Effector memory CD4-positive, alpha-beta T cell (primary cell): ENCODE results near the gene STK31.
A peak's percentile ranks its signal among the peaks of the same experiment; 100 is the strongest.

ENCODE experiments used
- DNase-seq, 3 donors: peaks; one replicate each; pipeline ENCODE4 v3.0.0-alpha.2; 2020
- H3K27ac ChIP-seq: 2 replicates; pipeline ENCODE4 v1.7.0; 2013; ENCODE audit warnings: mild to moderate bottlenecking, low read length, moderate library complexity; ENCODE audit not compliant: insufficient read depth, poor library complexity, severe bottlenecking
- H3K27me3 ChIP-seq: replicated peaks from 2 replicates; pipeline ENCODE4 v1.7.0; 2013; ENCODE audit warnings: mild to moderate bottlenecking, low read length; ENCODE audit not compliant: insufficient read depth, control insufficient read depth, poor library complexity, severe bottlenecking
- H3K36me3 ChIP-seq: 2 replicates; pipeline ENCODE4 v1.7.0; 2013; ENCODE audit warnings: mild to moderate bottlenecking, low read length, moderate library complexity; ENCODE audit not compliant: control insufficient read depth, insufficient read depth
- H3K4me1 ChIP-seq: 2 replicates; pipeline ENCODE4 v1.7.0; 2013; ENCODE audit warnings: low read length, mild to moderate bottlenecking; ENCODE audit not compliant: control insufficient read depth, insufficient read depth, poor library complexity, severe bottlenecking
- H3K4me3 ChIP-seq: 2 replicates; pipeline ENCODE4 v1.7.0; 2013; ENCODE audit warnings: low read length, low read depth, mild to moderate bottlenecking; ENCODE audit not compliant: insufficient read depth, poor library complexity, severe bottlenecking
- H3K9me3 ChIP-seq: 2 replicates; pipeline ENCODE4 v1.7.0; 2013; ENCODE audit warnings: mild to moderate bottlenecking, low read length, moderate library complexity; ENCODE audit not compliant: control insufficient read depth

STK31 gene

GRCh38 chr7:23685731-23686130, 24.3 kb upstream of the STK31 start:
- no peaks in the 10 kb centered on the region for H3K36me3 ChIP-seq
- H3K4me3 ChIP-seq, result no peak overlapping the region
- DNase-seq, result no peak
- H3K4me1 ChIP-seq, result peaks cover 5% of the 10 kb centered on the region
- H3K27ac ChIP-seq, result no peak overlapping the region
- no peaks in the 10 kb centered on the region for H3K9me3 ChIP-seq
- no peaks in the 10 kb centered on the region for H3K27me3 ChIP-seq

- no peaks in the 10 kb centered on the region for H3K4me1 ChIP-seq
- no peak overlapping the region for H3K4me3 ChIP-seq
- no peak overlapping the region for H3K27ac ChIP-seq
- H3K36me3 ChIP-seq, result no peaks in the 10 kb centered on the region
- no peaks in the 10 kb centered on the region for H3K9me3 ChIP-seq
- no peak for DNase-seq
- H3K27me3 ChIP-seq, result no peaks in the 10 kb centered on the region
Measured at GRCh38 chr7:23687011-23687410, 23.0 kb upstream of the STK31 start.

- no peaks in the 10 kb centered on the region for H3K27me3 ChIP-seq
- no peak for DNase-seq
- no peaks in the 10 kb centered on the region for H3K36me3 ChIP-seq
- H3K4me3 ChIP-seq, result no peak overlapping the region
- H3K27ac ChIP-seq, result no peak overlapping the region
- no peaks in the 10 kb centered on the region for H3K9me3 ChIP-seq
- no peaks in the 10 kb centered on the region for H3K4me1 ChIP-seq
Measured at GRCh38 chr7:23689165-23689564, 20.9 kb upstream of the STK31 start.

GRCh38 chr7:23691320-23691719, 18.7 kb upstream of the STK31 start:
- Histone ChIP-seq H3K9me3 (no peaks in the 10 kb centered on the region), H3K27ac (no peak overlapping the region), H3K4me1 (no peaks in the 10 kb centered on the region), H3K36me3 (no peaks in the 10 kb centered on the region), H3K27me3 (no peaks in the 10 kb centered on the region), H3K4me3 (no peak overlapping the region)
- no peak for DNase-seq

- no peaks in the 10 kb centered on the region for H3K27me3 ChIP-seq
- H3K36me3 ChIP-seq, result no peaks in the 10 kb centered on the region
- H3K9me3 ChIP-seq, result no peaks in the 10 kb centered on the region
- no peak for DNase-seq
- no peak overlapping the region for H3K27ac ChIP-seq
- H3K4me3 ChIP-seq, result no peak overlapping the region
- no peaks in the 10 kb centered on the region for H3K4me1 ChIP-seq
Measured at GRCh38 chr7:23693224-23693623, 16.8 kb upstream of the STK31 start.

GRCh38 chr7:23696916-23697441, 13.0 kb upstream of the STK31 start:
- Histone ChIP-seq H3K27ac (no peak overlapping the region), H3K9me3 (no peaks in the 10 kb centered on the region), H3K4me1 (no peaks in the 10 kb centered on the region), H3K27me3 (no peaks in the 10 kb centered on the region), H3K4me3 (no peak overlapping the region), H3K36me3 (no peaks in the 10 kb centered on the region)
- peak in 2 of 3 donors; percentile 10 to 38 for DNase-seq

GRCh38 chr7:23698822-23699221, 11.2 kb upstream of the STK31 start:
- Histone ChIP-seq H3K27me3 (no peaks in the 10 kb centered on the region), H3K4me1 (no peaks in the 10 kb centered on the region), H3K27ac (no peak overlapping the region), H3K36me3 (peaks cover 8% of the 10 kb centered on the region), H3K9me3 (no peaks in the 10 kb centered on the region), H3K4me3 (no peak overlapping the region)
- no peak for DNase-seq

- Histone ChIP-seq H3K36me3 (peaks cover 12% of the 10 kb centered on the region), H3K27me3 (no peaks in the 10 kb centered on the region), H3K4me3 (no peak overlapping the region), H3K27ac (no peak overlapping the region), H3K9me3 (no peaks in the 10 kb centered on the region), H3K4me1 (no peaks in the 10 kb centered on the region)
- no peak for DNase-seq
Measured at GRCh38 chr7:23700046-23700445, 10.0 kb upstream of the STK31 start.

GRCh38 chr7:23709081-23709750, 803 bp upstream of the STK31 start:
- DNase-seq, result no peak
- Histone ChIP-seq H3K27me3 (no peaks in the 10 kb centered on the region), H3K4me1 (no peaks in the 10 kb centered on the region)

GRCh38 chr7:23712368-23713284, 2.6 kb downstream of the STK31 start:
- Histone ChIP-seq H3K9me3 (no peaks in the 10 kb centered on the region), H3K36me3 (no peaks in the 10 kb centered on the region), H3K4me1 (no peaks in the 10 kb centered on the region), H3K27me3 (no peaks in the 10 kb centered on the region), H3K4me3 (no peak overlapping the region), H3K27ac (no peak overlapping the region)
- DNase-seq, result no peak

More at GRCh38 chr7:23709081-23709750, 803 bp upstream of the STK31 start:
- Histone ChIP-seq H3K36me3 (no peaks in the 10 kb centered on the region), H3K9me3 (no peaks in the 10 kb centered on the region), H3K27ac (no peak overlapping the region), H3K4me3 (no peak overlapping the region)
